GM23338 (cell line): ENCODE data around the gene OR1I1.

Experiments
- CREB1 ChIP-seq: fragments of 250-450 bp; sonication (Bioruptor Pico); IDR thresholded peaks from 2 replicates; pipeline ENCODE4 v1.5.0; 2020; ENCODE audit warnings: low read depth, mild to moderate bottlenecking, moderate library complexity
- EZH2 ChIP-seq: fragments of 200-600 bp; sonication (generic); IDR thresholded peaks from one replicate; pipeline ENCODE4 v1.8.0; 2017; ENCODE audit warnings: antibody characterized with exemption, mild to moderate bottlenecking, low read depth; ENCODE audit not compliant: unreplicated experiment
- EZH2phosphoT487 ChIP-seq: fragments of 200-600 bp; sonication (generic); IDR thresholded peaks from one replicate; pipeline ENCODE4 v1.8.1; 2018; ENCODE audit warnings: antibody characterized with exemption; ENCODE audit not compliant: unreplicated experiment
- JUNB ChIP-seq: IDR thresholded peaks from one replicate; pipeline ENCODE4 v1.6.1; 2016; ENCODE audit warnings: antibody characterized with exemption; ENCODE audit not compliant: unreplicated experiment
- NANOG ChIP-seq: IDR thresholded peaks from 2 replicates; pipeline ENCODE4 v1.6.1; 2016; ENCODE audit warnings: antibody characterized with exemption, borderline replicate concordance
- POLR2AphosphoS5 ChIP-seq: IDR thresholded peaks from 2 replicates; pipeline ENCODE4 v1.6.1; 2016; ENCODE audit warnings: antibody characterized with exemption, low read depth
- ZNF114 ChIP-seq: fragments of 250-450 bp; sonication (Bioruptor Pico); IDR thresholded peaks from 2 replicates; pipeline ENCODE4 v1.5.0; 2020; ENCODE audit warnings: mild to moderate bottlenecking, moderate library complexity
- ZNF331 ChIP-seq: fragments of 250-450 bp; sonication (Bioruptor Pico); IDR thresholded peaks from 2 replicates; pipeline ENCODE4 v1.5.0; 2020; ENCODE audit warnings: low read depth, mild to moderate bottlenecking, moderate library complexity
- TF ChIP-seq, protein P1 (sequence below), 2 experiments: fragments of 200-600 bp in 1 of 2; sonication (generic) in 1 of 2; conservative IDR thresholded peaks; 2 replicates each; pipeline versions ENCODE4 v1.5.1 to v1.6.1; 2016 to 2017; ENCODE audit warnings: antibody characterized with exemption in 2 of 2, low read depth in 2 of 2, mild to moderate bottlenecking in 2 of 2, moderate library complexity in 1 of 2
- TF ChIP-seq, protein P2 (sequence below): IDR thresholded peaks from one replicate; pipeline ENCODE4 v1.6.1; 2018; ENCODE audit warnings: antibody characterized with exemption; ENCODE audit not compliant: unreplicated experiment
- TF ChIP-seq, protein P3 (sequence below): IDR thresholded peaks from 2 replicates; pipeline ENCODE4 v1.6.1; 2016; ENCODE audit warnings: antibody characterized with exemption
- TF ChIP-seq, protein P4 (sequence below): fragments of 250-450 bp; sonication (Bioruptor Pico); IDR thresholded peaks from 2 replicates; pipeline ENCODE4 v1.5.0; 2020; ENCODE audit warnings: mild to moderate bottlenecking, moderate library complexity

DNA sequence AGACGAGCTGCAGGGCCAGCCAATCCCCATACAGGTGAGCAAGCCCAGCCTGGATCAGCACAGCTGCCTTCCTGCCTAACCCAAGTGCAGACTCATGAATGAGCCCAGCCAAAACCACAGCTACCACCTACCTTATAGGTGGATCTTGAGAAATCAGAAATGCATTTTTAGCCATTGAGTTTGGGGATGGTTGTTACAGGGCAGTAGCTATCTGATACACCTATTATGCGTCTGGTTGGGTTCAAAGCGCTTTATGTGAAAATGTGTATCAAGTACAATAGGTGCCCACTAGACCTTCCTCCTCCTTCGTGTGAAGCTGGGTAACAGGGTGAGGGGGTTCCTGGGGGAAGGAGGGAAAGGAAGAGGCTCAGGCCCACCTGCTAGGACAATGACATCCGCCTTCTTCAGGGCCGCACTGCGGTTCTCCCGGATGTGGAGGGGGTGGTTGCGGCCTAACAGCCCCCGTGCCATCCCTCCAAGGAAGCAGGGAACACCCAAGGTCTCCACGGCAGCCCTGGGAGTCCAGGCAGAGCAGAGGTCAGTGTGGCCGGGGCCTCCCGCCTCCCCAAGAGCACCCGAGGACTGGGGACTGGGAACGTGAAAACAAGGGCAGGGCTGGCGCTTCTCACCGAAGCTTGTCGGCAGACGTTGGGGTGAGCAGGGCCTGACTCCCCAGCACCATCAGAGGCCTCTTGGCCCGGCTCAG lies 36.9 kb downstream of the OR1I1 start:
- TF ChIP-seq EZH2 (no peak), POLR2AphosphoS5 (no peak), EZH2phosphoT487 (no peak), NANOG (no peak), JUNB (no peak), CREB1 (no peak), ZNF331 (CRISPR knock-in tag) (no peak), ZNF114 (CRISPR knock-in tag) (no peak)
- TF ChIP-seq, protein P1, sequence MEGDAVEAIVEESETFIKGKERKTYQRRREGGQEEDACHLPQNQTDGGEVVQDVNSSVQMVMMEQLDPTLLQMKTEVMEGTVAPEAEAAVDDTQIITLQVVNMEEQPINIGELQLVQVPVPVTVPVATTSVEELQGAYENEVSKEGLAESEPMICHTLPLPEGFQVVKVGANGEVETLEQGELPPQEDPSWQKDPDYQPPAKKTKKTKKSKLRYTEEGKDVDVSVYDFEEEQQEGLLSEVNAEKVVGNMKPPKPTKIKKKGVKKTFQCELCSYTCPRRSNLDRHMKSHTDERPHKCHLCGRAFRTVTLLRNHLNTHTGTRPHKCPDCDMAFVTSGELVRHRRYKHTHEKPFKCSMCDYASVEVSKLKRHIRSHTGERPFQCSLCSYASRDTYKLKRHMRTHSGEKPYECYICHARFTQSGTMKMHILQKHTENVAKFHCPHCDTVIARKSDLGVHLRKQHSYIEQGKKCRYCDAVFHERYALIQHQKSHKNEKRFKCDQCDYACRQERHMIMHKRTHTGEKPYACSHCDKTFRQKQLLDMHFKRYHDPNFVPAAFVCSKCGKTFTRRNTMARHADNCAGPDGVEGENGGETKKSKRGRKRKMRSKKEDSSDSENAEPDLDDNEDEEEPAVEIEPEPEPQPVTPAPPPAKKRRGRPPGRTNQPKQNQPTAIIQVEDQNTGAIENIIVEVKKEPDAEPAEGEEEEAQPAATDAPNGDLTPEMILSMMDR (conservative IDR thresholded peaks at IDR 0.05; ENCODE audit: low read depth in 2 of 2) = no peak
- TF ChIP-seq, protein P2, sequence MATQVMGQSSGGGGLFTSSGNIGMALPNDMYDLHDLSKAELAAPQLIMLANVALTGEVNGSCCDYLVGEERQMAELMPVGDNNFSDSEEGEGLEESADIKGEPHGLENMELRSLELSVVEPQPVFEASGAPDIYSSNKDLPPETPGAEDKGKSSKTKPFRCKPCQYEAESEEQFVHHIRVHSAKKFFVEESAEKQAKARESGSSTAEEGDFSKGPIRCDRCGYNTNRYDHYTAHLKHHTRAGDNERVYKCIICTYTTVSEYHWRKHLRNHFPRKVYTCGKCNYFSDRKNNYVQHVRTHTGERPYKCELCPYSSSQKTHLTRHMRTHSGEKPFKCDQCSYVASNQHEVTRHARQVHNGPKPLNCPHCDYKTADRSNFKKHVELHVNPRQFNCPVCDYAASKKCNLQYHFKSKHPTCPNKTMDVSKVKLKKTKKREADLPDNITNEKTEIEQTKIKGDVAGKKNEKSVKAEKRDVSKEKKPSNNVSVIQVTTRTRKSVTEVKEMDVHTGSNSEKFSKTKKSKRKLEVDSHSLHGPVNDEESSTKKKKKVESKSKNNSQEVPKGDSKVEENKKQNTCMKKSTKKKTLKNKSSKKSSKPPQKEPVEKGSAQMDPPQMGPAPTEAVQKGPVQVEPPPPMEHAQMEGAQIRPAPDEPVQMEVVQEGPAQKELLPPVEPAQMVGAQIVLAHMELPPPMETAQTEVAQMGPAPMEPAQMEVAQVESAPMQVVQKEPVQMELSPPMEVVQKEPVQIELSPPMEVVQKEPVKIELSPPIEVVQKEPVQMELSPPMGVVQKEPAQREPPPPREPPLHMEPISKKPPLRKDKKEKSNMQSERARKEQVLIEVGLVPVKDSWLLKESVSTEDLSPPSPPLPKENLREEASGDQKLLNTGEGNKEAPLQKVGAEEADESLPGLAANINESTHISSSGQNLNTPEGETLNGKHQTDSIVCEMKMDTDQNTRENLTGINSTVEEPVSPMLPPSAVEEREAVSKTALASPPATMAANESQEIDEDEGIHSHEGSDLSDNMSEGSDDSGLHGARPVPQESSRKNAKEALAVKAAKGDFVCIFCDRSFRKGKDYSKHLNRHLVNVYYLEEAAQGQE = no peak
- TF ChIP-seq, protein P3, sequence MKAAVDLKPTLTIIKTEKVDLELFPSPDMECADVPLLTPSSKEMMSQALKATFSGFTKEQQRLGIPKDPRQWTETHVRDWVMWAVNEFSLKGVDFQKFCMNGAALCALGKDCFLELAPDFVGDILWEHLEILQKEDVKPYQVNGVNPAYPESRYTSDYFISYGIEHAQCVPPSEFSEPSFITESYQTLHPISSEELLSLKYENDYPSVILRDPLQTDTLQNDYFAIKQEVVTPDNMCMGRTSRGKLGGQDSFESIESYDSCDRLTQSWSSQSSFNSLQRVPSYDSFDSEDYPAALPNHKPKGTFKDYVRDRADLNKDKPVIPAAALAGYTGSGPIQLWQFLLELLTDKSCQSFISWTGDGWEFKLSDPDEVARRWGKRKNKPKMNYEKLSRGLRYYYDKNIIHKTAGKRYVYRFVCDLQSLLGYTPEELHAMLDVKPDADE = no peak
- TF ChIP-seq, protein P4, sequence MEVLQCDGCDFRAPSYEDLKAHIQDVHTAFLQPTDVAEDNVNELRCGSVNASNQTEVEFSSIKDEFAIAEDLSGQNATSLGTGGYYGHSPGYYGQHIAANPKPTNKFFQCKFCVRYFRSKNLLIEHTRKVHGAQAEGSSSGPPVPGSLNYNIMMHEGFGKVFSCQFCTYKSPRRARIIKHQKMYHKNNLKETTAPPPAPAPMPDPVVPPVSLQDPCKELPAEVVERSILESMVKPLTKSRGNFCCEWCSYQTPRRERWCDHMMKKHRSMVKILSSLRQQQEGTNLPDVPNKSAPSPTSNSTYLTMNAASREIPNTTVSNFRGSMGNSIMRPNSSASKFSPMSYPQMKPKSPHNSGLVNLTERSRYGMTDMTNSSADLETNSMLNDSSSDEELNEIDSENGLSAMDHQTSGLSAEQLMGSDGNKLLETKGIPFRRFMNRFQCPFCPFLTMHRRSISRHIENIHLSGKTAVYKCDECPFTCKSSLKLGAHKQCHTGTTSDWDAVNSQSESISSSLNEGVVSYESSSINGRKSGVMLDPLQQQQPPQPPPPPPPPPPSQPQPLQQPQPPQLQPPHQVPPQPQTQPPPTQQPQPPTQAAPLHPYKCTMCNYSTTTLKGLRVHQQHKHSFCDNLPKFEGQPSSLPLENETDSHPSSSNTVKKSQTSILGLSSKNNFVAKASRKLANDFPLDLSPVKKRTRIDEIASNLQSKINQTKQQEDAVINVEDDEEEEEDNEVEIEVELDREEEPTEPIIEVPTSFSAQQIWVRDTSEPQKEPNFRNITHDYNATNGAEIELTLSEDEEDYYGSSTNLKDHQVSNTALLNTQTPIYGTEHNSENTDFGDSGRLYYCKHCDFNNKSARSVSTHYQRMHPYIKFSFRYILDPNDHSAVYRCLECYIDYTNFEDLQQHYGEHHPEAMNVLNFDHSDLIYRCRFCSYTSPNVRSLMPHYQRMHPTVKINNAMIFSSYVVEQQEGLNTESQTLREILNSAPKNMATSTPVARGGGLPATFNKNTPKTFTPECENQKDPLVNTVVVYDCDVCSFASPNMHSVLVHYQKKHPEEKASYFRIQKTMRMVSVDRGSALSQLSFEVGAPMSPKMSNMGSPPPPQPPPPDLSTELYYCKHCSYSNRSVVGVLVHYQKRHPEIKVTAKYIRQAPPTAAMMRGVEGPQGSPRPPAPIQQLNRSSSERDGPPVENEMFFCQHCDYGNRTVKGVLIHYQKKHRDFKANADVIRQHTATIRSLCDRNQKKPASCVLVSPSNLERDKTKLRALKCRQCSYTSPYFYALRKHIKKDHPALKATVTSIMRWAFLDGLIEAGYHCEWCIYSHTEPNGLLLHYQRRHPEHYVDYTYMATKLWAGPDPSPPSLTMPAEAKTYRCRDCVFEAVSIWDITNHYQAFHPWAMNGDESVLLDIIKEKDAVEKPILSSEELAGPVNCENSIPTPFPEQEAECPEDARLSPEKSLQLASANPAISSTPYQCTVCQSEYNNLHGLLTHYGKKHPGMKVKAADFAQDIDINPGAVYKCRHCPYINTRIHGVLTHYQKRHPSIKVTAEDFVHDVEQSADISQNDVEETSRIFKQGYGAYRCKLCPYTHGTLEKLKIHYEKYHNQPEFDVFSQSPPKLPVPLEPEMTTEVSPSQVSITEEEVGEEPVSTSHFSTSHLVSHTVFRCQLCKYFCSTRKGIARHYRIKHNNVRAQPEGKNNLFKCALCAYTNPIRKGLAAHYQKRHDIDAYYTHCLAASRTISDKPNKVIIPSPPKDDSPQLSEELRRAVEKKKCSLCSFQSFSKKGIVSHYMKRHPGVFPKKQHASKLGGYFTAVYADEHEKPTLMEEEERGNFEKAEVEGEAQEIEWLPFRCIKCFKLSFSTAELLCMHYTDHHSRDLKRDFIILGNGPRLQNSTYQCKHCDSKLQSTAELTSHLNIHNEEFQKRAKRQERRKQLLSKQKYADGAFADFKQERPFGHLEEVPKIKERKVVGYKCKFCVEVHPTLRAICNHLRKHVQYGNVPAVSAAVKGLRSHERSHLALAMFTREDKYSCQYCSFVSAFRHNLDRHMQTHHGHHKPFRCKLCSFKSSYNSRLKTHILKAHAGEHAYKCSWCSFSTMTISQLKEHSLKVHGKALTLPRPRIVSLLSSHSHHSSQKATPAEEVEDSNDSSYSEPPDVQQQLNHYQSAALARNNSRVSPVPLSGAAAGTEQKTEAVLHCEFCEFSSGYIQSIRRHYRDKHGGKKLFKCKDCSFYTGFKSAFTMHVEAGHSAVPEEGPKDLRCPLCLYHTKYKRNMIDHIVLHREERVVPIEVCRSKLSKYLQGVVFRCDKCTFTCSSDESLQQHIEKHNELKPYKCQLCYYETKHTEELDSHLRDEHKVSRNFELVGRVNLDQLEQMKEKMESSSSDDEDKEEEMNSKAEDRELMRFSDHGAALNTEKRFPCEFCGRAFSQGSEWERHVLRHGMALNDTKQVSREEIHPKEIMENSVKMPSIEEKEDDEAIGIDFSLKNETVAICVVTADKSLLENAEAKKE (CRISPR knock-in tag) = no peak
